HG02973 (cell line): Measurements from ENCODE around the gene DDA1.

Source experiments
- ATAC-seq: cut with Tn5 transposase; IDR thresholded peaks from one replicate; pipeline ENCODE4 v1.9.1; 2021; ENCODE audit warnings: moderate library complexity; ENCODE audit not compliant: unreplicated experiment

The DDA1 gene

DNA sequence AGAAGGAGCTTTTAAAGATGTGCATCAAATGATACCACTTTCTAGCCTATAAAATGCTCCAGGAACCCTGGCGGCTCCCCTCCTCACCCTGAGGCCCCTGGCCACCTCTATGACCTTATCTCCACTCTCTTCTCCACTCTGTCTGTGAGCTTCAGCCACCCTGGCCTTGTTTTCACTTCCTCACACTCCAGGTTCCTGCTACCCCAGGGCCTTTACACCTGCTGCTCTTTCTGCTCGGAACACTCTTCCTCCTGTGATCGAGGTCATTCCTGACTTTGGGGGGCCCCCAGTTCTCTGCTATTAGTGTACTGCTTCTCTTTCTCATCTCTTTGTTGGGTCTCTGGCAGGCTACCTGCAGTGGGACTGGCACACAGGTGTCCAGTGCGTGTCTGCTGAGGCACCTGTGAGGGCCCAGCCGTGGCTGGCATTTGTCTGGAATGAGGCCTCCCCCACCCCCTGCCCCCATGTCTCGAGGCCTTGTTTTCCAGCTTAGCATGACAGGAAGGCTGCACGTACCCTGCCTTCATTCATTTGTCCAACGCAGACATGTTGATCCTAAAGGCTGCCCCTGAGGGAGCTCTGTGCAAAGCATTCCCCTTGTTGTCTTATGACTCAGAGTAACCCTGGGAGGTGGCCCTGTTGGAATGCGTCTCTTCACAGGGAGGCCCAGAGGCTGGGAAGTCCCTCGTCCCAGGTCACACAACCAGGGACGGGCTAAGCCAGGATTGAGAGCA is 2.3 kb downstream of the DDA1 start:
- no peak for ATAC-seq

DNA sequence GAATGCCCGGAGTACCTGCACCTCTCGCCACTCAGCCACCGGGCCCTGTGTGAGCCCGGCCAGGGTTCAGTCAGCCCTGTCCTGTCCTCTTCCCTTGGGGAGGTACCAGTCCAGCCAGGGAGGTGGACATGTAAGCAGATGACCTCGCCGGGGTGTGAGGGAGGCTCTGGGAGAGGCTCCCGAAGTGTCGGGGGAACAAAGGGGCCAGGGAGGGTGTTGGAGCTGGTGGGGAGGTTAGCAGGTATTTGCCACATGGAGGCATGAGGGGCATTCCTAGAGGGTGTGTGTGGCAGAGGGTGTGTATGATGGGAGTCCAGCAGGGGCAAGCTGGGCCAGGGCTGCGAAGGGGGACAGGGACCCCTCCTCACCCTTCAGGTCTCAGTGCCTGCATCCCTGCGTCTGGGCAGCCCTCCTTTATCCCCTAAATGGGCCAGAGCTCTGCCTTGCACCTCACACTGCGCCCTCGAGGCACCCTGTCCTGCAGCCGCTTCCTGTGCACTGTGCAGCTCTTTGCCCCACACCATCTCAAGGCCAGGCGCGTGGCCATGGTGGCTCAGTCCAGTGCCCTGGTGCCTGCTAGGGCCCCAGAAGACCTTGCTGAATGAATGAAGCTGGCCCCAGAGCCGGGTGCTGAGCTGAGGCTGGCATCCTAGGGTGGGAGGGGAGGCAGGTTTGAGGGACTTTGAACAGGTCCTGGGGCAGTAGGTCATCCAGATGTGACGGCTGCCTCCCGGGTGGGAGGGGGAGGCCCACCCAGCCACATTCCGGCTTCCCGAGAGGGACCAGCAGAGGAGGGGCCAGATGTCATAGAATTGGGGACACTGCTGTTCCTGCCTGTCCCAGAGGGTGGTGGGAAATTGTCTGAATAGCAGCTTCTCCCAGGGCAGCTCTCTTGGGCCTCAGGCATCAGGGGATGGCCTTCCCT is 3.1 kb downstream of the DDA1 start:
- no peak for ATAC-seq

DNA sequence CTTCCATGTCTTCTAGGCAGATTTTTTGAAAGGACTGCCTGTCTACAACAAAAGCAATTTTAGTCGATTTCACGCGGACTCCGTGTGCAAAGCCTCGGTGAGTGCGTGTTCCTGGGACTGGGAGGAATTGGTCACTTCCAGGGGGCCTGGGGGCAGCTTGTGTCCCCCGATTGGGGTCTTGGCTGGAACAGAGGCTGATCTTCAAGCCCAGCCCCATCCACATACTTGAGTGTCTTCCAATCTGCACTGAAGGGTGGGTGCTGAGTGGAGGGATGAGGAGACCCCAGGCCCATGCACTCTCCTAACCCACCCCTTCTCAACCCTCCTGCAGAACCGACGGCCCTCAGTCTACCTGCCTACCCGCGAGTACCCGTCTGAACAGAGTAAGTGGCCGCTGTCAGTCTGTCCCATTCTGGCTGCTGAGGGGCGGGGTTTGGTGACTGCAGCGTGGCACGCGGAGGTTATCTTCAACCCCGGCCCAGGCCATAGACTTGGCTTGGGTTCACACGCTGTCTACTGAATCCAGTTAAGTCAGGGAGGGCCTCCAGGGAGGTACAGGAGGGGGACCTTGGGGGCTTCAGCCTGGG is 4.7 kb downstream of the DDA1 start:
- no peak for ATAC-seq

DNA sequence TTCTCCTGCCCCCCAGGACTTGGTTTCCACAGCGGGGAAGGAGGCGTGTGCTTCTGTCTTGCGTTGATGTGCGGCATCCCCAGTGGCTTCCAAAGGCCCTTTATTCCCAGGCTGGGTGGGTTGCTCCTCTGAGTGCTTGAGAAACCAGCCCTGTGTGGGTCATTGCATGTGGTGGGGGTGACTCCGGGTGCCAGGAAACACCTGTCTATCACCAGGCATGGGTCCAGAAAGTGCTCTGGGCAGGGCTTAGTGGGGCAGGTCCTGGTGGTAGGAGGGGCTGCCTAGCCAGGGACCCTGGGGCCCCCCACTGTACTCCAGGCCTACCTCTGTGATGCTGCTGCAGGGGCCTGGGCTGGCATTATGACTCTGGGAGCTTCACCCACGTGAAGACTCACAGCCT is 9.6 kb downstream of the DDA1 start:
- no peak for ATAC-seq

DNA sequence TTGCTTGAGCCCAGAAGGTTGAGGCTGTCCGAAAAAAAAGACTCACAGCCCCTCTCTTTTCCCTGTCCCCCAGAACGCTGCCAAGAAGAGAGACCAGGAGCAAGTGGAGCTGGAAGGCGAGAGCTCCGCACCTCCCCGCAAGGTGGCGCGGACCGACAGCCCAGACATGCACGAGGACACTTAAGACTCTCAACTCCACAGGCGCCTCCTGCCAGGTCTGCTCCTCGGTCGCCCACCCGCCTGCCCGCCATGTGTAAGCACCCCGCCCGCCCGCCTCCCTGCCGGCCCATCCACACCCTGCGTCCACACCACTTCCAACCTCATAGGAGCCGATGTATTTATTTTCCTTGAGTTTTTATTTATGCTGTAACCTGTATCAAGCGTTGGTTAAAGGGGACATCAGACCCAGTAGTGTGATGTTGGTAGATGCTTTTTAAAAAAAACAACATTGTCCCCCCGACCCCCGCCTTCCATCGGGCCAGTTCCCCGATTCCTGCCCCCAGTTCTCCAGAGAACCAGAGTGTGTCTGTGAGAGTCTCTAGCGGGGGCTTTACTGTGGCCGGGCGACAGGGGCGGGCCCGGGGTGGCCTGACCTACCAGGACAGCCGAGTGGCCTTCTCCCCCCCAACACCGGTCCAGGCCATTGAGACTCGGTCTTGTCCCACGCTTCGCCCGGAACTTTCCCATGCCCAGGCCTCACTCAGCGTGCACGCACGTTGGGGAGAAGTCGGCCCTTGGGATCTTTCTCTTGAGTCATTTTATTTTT is 10.3 kb downstream of the DDA1 start:
- no peak for ATAC-seq

DNA sequence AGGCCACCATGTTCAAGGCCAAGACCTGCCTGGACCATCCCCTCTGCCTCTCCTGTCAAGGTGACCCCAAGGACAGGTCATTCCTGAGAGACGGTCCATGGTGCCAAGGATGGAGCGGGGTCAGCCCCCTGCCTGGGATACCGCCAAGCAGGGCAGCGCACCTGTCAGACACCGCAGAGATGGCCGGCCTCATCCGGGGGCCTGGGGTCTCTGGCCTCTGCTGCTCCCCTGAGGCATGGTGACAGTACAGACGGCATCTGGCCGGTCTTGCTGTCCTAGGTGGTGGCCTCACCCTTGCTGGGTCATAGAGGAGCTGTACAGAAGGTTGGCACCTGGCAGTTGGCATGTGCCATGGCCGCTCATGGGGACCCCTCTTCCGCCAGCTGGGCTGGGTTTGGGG is 11.1 kb downstream of the DDA1 start:
- no peak for ATAC-seq

DNA sequence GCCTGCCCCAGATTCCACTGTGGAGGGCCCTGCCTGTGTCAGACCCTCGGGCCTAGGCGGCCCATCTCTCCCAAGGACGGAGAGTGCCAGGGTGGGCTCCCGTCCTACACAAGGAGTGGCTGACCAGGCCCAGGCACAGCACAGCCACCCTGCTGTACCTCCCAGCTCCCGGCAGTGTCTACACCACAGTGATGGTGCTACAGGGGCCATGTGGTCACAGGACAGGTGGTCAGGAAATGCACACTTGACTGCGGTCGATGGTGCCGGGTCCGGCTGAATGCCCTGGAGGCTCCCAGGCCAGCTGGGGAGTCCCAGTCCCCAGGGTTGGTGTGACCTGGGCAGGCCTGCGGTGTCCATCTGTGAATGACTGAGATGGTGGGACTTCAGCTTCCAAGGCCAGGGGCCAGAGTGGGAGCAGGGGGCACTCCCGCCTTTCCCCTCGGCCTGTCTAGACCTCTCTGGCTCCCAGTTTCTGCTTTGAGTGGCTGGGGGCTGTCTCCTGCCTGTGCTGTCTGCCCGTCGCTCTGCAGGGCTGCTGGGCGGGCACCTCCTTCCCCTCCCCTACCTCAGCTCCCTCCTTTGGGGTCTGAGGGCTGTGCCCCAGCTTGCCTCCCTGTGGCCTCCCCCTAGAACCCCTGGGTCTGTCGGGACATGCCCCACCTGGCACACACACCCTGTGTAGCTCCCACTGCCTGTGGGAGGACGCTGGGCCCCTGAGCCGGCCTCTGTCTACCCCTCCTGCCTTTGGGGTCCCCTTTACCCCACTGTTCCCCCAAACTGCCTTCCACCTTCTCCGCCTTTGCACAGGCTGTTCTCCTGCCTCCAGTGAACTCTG is 12.5 kb downstream of the DDA1 start:
- no peak for ATAC-seq

DNA sequence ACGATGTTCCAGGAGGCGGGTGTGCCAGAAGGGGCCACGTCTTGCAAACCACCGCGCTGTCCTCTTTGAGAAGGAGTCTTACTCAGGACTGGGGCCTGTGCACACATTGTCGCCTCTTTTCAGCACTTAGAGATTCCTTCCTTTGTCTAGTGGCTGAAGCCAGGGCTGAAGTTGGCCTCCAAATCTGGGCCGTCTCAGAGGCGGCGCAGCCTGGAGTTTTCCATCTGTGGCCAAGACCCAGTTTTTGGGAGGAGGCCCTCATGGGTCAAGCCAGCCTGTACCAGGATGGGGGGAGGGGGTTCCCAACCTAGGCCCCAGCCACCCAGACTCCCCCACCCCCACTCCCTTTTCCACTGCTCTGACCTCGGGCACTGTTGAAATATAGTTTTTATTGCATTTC is 13.5 kb downstream of the DDA1 start:
- ATAC-seq = no peak

DNA sequence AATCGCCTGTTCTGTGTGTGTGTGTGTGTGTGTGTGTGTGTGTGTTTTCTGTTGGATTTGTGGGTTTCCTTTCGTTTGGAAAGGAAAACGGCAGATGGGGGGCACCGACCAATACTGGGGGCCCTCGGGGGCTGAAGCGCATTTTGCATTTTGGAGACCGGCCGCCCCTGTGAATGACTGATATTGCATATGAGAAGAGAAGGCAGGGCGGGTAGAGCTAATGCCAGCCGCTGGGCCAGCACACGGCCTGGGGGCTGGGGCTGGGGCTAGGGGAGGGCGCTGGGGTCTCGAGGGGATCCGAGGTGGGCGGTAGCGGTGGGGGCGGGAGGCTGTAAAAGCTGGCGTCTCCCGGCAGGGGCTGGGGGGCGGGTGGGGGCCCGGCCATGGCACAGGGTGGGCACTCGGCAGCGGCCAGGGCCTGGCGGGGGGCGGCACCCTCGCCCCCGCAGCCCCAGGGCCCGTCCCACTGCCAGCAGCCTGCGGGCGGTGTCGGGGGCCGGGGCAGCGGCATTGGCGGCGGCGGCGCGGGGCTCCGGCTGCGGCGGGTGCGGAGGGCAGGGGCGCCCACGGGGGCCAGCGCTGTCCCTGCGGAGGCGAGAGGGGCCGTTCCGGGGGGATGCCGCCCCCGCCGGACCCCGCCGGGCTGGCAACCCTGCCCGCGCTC is 14.1 kb downstream of the DDA1 start:
- ATAC-seq = no peak

DNA sequence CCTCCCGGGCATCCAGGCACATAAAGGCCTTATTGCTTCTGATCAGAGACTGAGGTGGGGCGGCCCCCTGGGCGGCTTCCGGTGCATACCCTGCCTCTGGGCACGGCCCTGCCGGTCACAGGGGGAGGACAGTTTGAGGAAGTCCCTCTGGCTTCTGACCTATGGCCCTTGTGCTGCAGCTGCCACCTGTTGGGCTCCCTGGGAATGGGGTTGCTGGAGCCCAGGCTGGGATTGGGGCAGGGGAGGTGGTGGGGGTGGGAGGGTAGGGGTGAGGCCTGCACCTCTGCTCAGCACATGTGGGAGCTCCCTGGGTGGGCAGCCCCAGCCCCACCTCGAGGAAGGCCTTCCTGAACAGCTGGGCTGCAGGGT is 14.6 kb downstream of the DDA1 start:
- no peak for ATAC-seq

DNA sequence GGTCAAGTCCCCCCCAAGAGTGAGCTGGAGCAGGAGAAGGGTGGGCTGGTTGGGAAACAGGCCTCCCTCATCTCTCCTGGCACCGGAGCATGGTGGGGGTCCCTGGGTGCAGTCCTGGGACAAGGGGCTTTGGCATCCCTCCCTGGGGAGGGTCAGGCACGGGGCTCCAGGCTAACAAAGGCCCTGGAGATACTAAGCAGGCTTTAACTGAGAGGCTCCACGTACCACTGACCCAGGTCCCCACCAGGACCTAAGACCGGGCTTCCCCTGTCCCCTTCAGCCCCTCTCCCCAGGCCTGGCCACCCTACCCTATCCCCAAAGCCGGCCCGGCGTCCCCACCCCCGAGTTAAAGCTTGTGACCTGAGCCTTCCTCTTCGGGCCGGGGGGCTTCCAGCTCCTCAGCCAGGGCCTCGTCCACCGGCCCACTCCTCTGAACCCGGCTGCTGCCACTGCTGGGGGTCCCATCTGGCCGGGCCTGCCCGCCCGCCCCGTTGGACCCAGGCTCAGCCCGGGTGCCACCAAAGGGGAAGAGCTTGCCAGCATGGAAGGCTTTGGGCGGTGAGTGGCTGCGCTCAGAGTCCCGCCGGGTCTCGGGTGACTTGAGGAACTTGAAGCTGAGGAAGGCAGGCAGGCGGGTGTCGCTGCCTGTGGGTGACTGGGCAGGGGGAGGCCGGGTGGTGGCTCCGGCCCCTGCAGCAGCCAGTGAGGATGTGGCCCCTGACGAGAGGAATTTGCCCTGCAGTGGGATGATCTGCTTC is 15.2 kb downstream of the DDA1 start:
- ATAC-seq = no peak

DNA sequence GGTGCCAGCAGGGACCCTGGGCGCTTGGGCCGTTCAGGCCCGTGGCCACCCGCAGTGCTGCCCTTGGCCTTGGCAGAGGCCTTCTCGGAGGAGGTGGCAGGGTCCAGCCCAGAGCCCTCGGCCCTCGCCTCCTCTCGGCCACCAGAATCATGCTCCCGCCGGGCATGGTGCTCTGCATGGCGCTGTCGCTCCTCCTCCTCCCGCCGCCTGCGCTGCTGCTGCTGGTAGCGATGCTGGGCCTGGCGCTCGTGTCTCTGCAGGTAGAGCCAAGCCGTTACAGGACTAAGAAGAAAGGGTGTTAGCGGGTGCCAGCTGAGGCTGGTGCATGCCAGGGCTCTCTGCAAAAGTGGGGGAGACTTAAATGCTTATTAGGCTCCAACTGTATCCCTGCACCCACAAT is 15.8 kb downstream of the DDA1 start:
- ATAC-seq = no peak

DNA sequence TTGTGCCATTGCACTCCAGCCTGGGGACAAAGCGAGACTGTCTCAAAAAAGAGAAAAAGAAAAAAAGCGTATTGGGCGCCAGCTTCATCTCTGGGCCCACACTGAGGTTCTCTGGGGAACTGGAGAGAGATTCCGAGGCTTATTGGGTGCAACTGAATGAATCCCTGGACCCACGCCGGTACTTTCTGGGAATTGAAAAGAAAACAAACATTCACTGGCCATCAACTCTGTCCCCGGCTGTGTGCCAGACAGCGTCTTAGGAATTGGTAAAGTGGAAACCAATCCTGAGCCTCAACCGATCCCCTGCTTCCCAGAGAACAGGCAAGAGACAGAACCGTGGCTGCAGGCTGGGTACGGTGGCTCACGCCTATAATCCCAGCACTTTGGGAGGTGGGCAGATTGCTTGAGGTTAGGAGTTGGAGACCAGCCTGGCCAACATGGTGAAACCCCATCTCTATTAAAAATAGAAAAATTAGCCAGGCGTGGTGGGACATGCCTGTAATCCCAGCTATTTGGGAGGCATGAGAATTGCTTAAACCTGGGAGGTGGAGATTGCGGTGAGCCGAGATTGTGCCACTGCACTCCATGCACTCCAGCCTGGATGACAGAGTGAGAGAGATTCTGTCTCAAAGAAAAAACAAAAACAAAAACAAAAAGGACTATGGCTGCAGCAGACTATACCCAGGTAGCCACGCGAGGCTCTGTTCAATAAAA is 16.7 kb downstream of the DDA1 start:
- ATAC-seq = no peak

DNA sequence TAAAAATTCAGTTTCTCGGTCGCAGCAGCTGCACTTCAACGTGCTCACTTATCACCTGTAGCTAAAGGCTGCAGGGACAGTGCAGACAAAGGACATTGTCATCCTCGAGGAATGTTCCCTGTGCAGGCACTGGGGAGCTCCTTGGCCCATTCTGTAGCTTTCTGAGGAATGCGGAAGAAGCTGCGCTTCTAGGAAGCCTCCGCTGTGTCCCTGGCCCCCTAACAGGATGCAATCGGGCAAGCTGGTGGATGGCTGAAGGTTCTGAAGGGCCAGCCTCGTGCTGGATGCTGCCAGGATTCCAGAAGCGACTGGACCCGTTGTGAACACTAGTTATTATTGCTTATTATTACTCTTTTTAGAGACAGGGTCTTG is 17.2 kb downstream of the DDA1 start:
- no peak for ATAC-seq

DNA sequence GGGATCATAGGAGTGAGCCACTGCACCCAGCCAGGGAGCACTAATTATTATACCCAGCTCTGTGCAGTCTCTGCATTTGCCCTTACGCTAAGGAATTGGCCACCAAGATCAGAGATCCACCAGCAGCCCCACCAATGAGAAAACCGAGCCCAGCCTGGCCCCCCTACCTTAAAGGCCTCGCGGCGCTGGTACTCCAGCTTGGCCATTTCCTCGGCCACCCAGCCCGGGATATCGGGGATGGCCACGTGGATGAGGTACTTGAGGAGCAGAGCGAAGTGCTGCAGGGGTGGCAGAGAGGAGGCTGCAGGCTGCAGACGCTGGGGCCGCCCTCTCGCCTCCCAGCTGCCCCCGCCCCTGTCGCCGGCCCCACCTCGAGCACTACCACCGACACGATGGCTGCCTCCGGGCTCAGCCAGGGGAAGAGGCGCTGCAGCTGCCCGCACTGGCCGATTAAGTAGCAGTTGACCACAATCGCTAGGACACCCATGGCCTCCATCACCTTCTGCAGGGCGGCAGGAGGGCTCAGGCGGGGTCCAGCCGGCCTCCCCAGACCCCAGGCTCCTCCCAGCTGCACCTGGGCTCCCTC is 17.8 kb downstream of the DDA1 start:
- ATAC-seq = no peak

DNA sequence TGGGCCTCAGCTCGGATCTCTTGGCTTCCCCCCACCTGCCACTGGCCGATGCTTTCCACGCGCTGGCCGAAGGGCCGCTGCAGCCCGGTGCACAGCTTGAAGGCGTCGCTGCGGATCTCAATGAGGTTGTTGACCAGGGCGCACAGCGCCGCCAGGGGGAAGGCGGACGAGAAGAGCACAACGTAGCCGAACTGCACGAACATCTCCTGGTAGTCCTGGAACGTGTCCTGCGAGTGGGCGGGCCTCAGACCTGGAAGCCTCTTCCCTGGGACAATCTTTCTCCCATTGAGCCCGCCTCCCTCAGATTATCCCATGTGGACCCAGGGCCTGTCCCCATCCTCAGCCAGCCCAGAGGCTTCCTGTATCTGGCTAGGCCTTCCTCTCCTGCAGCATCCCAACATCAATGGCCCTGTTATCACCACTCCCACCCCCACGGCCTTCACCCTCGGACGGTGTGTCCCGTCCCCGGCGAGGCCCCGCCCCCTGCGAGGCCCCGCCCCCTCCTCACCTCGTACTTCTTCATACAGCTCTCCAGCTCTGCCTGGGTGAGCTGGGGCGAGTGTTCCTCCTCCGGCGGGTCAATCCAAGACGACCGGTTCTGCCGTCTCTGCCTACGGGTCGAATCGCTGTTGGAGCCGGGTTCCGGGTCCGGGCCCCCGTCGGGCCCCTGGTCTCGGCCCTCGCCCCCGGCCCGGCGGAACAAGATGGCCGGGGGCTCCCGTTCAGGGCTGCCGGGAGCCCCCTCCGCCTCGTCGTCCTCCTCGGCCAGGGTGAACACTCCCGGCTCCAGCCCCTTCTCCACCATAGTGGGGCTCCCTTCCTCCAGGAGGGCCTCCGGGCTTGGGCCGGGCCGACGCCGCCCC is 18.5 kb downstream of the DDA1 start:
- no peak for ATAC-seq
